ENCODE results near the gene CASP10.

The CASP10 gene

GRCh38 chr2:201199847-201200246 is 16.9 kb downstream of the CASP10 start:
- Histone ChIP-seq H3K4me1 (ENCODE audit: control insufficient read depth, insufficient read depth, low read length) (0 out of 2 replicates have a peak, but pooled peaks cover 7% of the 10 kb centered on the region), H3K27ac (ENCODE audit: low read depth, low read length) (no peak overlapping the region), H3K4me3 (ENCODE audit: low read depth, low read length) (no peak overlapping the region), H3K9ac (ENCODE audit: low read depth, low read length) (no peak overlapping the region), H3K36me3 (ENCODE audit: control insufficient read depth, insufficient read depth, low read length) (no peaks in the 10 kb centered on the region; the same call in 1 of the 2 replicates), H3K9me3 (ENCODE audit: control insufficient read depth, insufficient read depth, low read length) (no peaks in the 10 kb centered on the region), H3K27me3 (ENCODE audit: control insufficient read depth, insufficient read depth, low read length) (no peaks in the 10 kb centered on the region)

GRCh38 chr2:201200345-201200744 is 17.4 kb downstream of the CASP10 start:
- Histone ChIP-seq H3K9ac (ENCODE audit: low read depth, low read length) (no peak overlapping the region), H3K4me1 (ENCODE audit: control insufficient read depth, insufficient read depth, low read length) (0 out of 2 replicates have a peak, but pooled peaks cover 7% of the 10 kb centered on the region), H3K27me3 (ENCODE audit: control insufficient read depth, insufficient read depth, low read length) (no peaks in the 10 kb centered on the region), H3K27ac (ENCODE audit: low read depth, low read length) (no peak overlapping the region), H3K36me3 (ENCODE audit: control insufficient read depth, insufficient read depth, low read length) (no peaks in the 10 kb centered on the region; the same call in 1 of the 2 replicates), H3K9me3 (ENCODE audit: control insufficient read depth, insufficient read depth, low read length) (no peaks in the 10 kb centered on the region), H3K4me3 (ENCODE audit: low read depth, low read length) (no peak overlapping the region)

DNA sequence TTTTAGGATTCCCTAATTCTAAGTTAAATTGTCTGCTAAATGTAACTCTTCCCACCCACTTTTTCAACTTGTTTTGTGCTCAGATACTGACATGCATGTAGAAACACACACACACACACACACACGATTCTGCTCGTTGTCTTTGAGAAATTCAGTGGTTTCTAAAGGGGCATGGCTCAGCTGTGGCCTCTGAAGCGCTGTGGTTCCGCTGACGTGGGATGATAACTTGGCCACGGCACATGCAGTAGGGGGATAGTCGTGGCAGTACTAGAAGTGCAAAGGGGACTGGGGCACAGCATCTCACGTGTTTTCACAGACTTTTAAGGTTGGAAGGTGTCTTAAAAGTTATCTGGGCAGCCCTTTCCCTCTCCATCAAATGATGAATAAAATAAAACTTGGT is 18.4 kb downstream of the CASP10 start:
- H3K27me3 ChIP-seq (ENCODE audit: control insufficient read depth, insufficient read depth, low read length): no peaks in the 10 kb centered on the region
- 0 out of 2 replicates have a peak, but pooled peaks cover 7% of the 10 kb centered on the region for H3K4me1 ChIP-seq (ENCODE audit: control insufficient read depth, insufficient read depth, low read length)
- H3K9me3 ChIP-seq (ENCODE audit: control insufficient read depth, insufficient read depth, low read length): no peaks in the 10 kb centered on the region
- H3K4me3 ChIP-seq (ENCODE audit: low read depth, low read length): no peak overlapping the region
- H3K36me3 ChIP-seq (ENCODE audit: control insufficient read depth, insufficient read depth, low read length): no peaks in the 10 kb centered on the region; the same call in 1 of the 2 replicates
- H3K27ac ChIP-seq (ENCODE audit: low read depth, low read length): no peak overlapping the region
- H3K9ac ChIP-seq (ENCODE audit: low read depth, low read length): no peak overlapping the region

- Histone ChIP-seq H3K36me3 (ENCODE audit: control insufficient read depth, insufficient read depth, low read length) (no peaks in the 10 kb centered on the region; the same call in 1 of the 2 replicates), H3K4me3 (ENCODE audit: low read depth, low read length) (no peak overlapping the region), H3K9me3 (ENCODE audit: control insufficient read depth, insufficient read depth, low read length) (no peaks in the 10 kb centered on the region), H3K27me3 (ENCODE audit: control insufficient read depth, insufficient read depth, low read length) (no peaks in the 10 kb centered on the region), H3K9ac (ENCODE audit: low read depth, low read length) (no peak overlapping the region), H3K27ac (ENCODE audit: low read depth, low read length) (no peak overlapping the region), H3K4me1 (ENCODE audit: control insufficient read depth, insufficient read depth, low read length) (0 out of 2 replicates have a peak, but pooled peaks cover 7% of the 10 kb centered on the region)
Observed at GRCh38 chr2:201203916-201204654, 21.1 kb downstream of the CASP10 start.

- H3K4me1 ChIP-seq (ENCODE audit: control insufficient read depth, insufficient read depth, low read length): 0 out of 2 replicates have a peak, but pooled peaks cover 7% of the 10 kb centered on the region
- H3K9me3 ChIP-seq (ENCODE audit: control insufficient read depth, insufficient read depth, low read length): no peaks in the 10 kb centered on the region
- H3K9ac ChIP-seq (ENCODE audit: low read depth, low read length): no peak overlapping the region
- H3K27ac ChIP-seq (ENCODE audit: low read depth, low read length): no peak overlapping the region
- H3K4me3 ChIP-seq (ENCODE audit: low read depth, low read length): no peak overlapping the region
- H3K36me3 ChIP-seq (ENCODE audit: control insufficient read depth, insufficient read depth, low read length): no peaks in the 10 kb centered on the region
- H3K27me3 ChIP-seq (ENCODE audit: control insufficient read depth, insufficient read depth, low read length): no peaks in the 10 kb centered on the region
Observed at GRCh38 chr2:201204655-201205514, 21.9 kb downstream of the CASP10 start.

DNA sequence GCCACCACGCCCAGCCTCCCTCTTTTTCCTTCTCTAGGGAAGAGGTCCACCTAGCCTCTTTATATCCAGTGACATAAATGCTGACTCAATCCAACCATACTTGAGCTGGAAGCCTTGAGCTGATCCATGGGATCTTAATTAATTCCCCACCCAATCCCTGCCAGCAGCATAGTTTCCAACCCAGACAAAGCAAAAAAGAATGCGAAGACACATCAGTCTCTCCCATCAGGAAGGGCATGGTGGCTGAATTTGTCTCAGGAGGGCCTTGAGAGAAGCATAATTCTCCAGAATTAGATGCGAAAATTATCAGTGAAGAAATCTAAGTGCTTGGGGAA is 22.5 kb downstream of the CASP10 start:
- Histone ChIP-seq H3K4me1 (ENCODE audit: control insufficient read depth, insufficient read depth, low read length) (0 out of 2 replicates have a peak, but pooled peaks cover 1% of the 10 kb centered on the region), H3K36me3 (ENCODE audit: control insufficient read depth, insufficient read depth, low read length) (no peaks in the 10 kb centered on the region), H3K4me3 (ENCODE audit: low read depth, low read length) (no peak overlapping the region), H3K9me3 (ENCODE audit: control insufficient read depth, insufficient read depth, low read length) (no peaks in the 10 kb centered on the region), H3K27ac (ENCODE audit: low read depth, low read length) (no peak overlapping the region), H3K9ac (ENCODE audit: low read depth, low read length) (no peak overlapping the region), H3K27me3 (ENCODE audit: control insufficient read depth, insufficient read depth, low read length) (no peaks in the 10 kb centered on the region)

- H3K4me1 ChIP-seq (ENCODE audit: control insufficient read depth, insufficient read depth, low read length): no peaks in the 10 kb centered on the region
- H3K4me3 ChIP-seq (ENCODE audit: low read depth, low read length): no peak overlapping the region
- no peaks in the 10 kb centered on the region for H3K36me3 ChIP-seq (ENCODE audit: control insufficient read depth, insufficient read depth, low read length)
- no peaks in the 10 kb centered on the region for H3K9me3 ChIP-seq (ENCODE audit: control insufficient read depth, insufficient read depth, low read length)
- no peak overlapping the region for H3K27ac ChIP-seq (ENCODE audit: low read depth, low read length)
- H3K27me3 ChIP-seq (ENCODE audit: control insufficient read depth, insufficient read depth, low read length): no peaks in the 10 kb centered on the region
- no peak overlapping the region for H3K9ac ChIP-seq (ENCODE audit: low read depth, low read length)
Observed at GRCh38 chr2:201208563-201209252, 25.8 kb downstream of the CASP10 start.

DNA sequence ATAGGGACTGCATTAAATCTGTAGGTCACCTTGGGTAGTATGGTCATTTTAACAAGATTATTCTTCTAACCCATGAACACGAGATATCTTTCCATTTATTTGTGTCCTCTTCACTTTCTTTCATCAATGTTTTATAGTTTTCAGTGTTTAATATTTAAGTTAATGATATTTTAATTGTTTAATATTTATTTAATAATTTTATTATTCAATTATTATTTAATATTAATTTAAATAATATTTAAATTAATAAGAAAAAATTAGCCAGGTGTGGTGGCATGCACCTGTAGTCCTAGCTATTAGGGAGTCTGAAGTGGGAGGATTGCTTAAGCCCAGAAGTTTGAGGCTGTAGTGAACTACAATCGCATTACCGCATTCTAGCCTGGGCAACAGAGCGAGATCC is 33.0 kb downstream of the CASP10 start:
- Histone ChIP-seq H3K4me3 (ENCODE audit: low read depth, low read length) (no peak overlapping the region), H3K36me3 (ENCODE audit: control insufficient read depth, insufficient read depth, low read length) (no peaks in the 10 kb centered on the region), H3K9me3 (ENCODE audit: control insufficient read depth, insufficient read depth, low read length) (no peaks in the 10 kb centered on the region; the same call in 1 of the 2 replicates), H3K27ac (ENCODE audit: low read depth, low read length) (no peak overlapping the region), H3K4me1 (ENCODE audit: control insufficient read depth, insufficient read depth, low read length) (peaks cover 19% of the 10 kb centered on the region), H3K9ac (ENCODE audit: low read depth, low read length) (no peak overlapping the region), H3K27me3 (ENCODE audit: control insufficient read depth, insufficient read depth, low read length) (no peaks in the 10 kb centered on the region)

GRCh38 chr2:201216918-201217317 is 34.0 kb downstream of the CASP10 start:
- Histone ChIP-seq H3K27me3 (ENCODE audit: control insufficient read depth, insufficient read depth, low read length) (no peaks in the 10 kb centered on the region), H3K9me3 (ENCODE audit: control insufficient read depth, insufficient read depth, low read length) (no peaks in the 10 kb centered on the region; the same call in 1 of the 2 replicates), H3K4me3 (ENCODE audit: low read depth, low read length) (no peak overlapping the region), H3K4me1 (ENCODE audit: control insufficient read depth, insufficient read depth, low read length) (peaks cover 22% of the 10 kb centered on the region), H3K9ac (ENCODE audit: low read depth, low read length) (no peak overlapping the region), H3K27ac (ENCODE audit: low read depth, low read length) (no peak overlapping the region), H3K36me3 (ENCODE audit: control insufficient read depth, insufficient read depth, low read length) (no peaks in the 10 kb centered on the region)

GRCh38 chr2:201218780-201219179 is 35.8 kb downstream of the CASP10 start:
- no peak overlapping the region for H3K27ac ChIP-seq (ENCODE audit: low read depth, low read length)
- no peaks in the 10 kb centered on the region; the same call in 1 of the 2 replicates for H3K9me3 ChIP-seq (ENCODE audit: control insufficient read depth, insufficient read depth, low read length)
- no peaks in the 10 kb centered on the region for H3K27me3 ChIP-seq (ENCODE audit: control insufficient read depth, insufficient read depth, low read length)
- H3K4me1 ChIP-seq (ENCODE audit: control insufficient read depth, insufficient read depth, low read length): peaks cover 22% of the 10 kb centered on the region
- H3K36me3 ChIP-seq (ENCODE audit: control insufficient read depth, insufficient read depth, low read length): no peaks in the 10 kb centered on the region
- H3K9ac ChIP-seq (ENCODE audit: low read depth, low read length): no peak overlapping the region
- no peak overlapping the region for H3K4me3 ChIP-seq (ENCODE audit: low read depth, low read length)
